Measurements from ENCODE around the gene ZDHHC19. TPM values are rescaled to one million over a fixed set of nuclear protein-coding genes. Genes with fewer than 3 reads are reported as not detected.
"Not testable (repeated sequence)": the region's sequence is repeated elsewhere in the genome, so short reads cannot be mapped to it uniquely, and the experiment has no call there.

The ZDHHC19 gene
- total and polyA plus RNA-seq, 7 donors, result 0.38 to 0.99 TPM; not detected in 5

DNA sequence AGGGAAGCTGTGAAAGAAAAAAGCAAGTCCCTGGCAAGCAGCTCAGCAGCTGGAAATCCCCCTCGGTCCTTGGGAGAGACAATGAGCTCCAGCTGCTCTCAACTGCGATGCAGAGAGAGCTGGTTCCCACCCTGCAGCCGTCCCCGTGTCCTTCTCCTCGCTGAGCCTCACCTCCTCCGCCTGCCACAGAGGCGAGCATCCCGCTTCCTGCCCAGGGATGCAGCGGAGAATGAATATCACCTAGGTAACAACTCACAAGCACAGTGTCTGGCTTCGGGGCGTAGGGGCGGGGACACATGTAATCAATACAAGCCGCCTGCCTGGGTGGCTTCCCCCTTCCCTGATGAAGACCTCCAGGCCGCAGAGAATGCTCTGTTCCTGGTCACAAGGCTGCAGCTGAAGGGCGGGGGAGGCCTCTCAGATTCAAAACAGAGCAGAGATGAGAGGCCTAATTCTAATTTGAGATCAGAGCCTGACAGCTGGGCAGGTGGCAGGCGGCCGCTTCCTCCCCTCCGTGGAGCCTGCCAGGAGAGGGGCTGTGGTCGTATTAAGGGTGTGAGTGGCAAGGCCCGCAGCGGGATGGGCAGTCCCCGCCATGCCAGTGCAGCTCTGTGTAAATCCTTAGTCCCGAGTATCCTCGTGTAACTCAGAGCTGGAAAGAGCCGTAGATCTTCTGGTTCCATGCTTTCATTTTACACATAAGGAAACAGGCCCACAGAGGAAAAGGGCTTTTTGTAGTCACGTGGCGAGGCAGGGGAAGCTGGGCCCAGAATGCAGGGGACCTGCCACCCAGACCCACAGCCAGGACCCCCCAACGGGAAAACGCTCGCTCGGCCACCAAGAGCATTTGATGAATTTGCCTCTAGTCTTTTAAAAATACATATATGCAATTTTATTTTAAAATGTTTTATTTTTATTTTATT lies 24.3 kb downstream of the ZDHHC19 start:
- no peaks in the 10 kb centered on the region for H3K36me3 ChIP-seq
- intact Hi-C loops (cut with DNase I), result no loop called here
- H3K4me1 ChIP-seq, result peaks cover 0 to 6% (median 0%) of the 10 kb centered on the region in 4 donors
- H3K27ac ChIP-seq, result no peak overlapping the region
- no peaks in the 10 kb centered on the region for H3K9me3 ChIP-seq
- H3K4me3 ChIP-seq, result peak overlapping the region in 1 of 4 donors; percentile 18
- DNase-seq, result no peak
- H3K27me3 ChIP-seq, result no peaks in the 10 kb centered on the region
- no peak for TF ChIP-seq POLR2A (IDR thresholded peaks at IDR 0.05)
- TF ChIP-seq EP300 (IDR thresholded peaks at IDR 0.05), result no peak
- no peak for TF ChIP-seq CTCF (IDR thresholded peaks at IDR 0.05)
- no peak for TF ChIP-seq POLR2AphosphoS5 (IDR thresholded peaks at IDR 0.05)
- 38 to 68% methylated on average over 31 of the region's 31 CpGs for WGBS, 2 donors

GRCh38 chr3:196184881-196185280 lies 26.3 kb downstream of the ZDHHC19 start:
- no peak for DNase-seq
- intact Hi-C loops (cut with DNase I), result no loop called here
- no peaks in the 10 kb centered on the region for H3K27me3 ChIP-seq
- no peak overlapping the region for H3K27ac ChIP-seq
- TF ChIP-seq POLR2AphosphoS5 (IDR thresholded peaks at IDR 0.05) (no peak), POLR2A (IDR thresholded peaks at IDR 0.05) (no peak), EP300 (IDR thresholded peaks at IDR 0.05) (no peak), CTCF (IDR thresholded peaks at IDR 0.05) (no peak)
- H3K9me3 ChIP-seq, result no peaks in the 10 kb centered on the region
- H3K4me3 ChIP-seq, result no peak overlapping the region
- no peaks in the 10 kb centered on the region for H3K36me3 ChIP-seq
- H3K4me1 ChIP-seq, result peaks cover 0 to 6% (median 0%) of the 10 kb centered on the region in 4 donors
- WGBS, 2 donors, result 96 to 97% methylated on average over 15 of the region's 15 CpGs

DNA sequence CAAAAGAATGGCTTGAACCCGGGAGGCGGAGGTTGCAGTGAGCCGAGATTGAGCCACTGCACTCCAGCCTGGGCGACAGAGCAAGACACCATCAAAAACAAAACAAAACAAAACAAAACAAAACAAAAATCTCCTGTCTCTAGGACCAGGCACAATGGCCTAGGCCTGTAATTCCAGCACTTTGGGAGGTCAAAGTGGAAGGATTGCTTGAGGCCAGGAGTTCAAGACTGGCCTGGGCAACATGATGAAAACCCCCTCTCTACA lies 27.1 kb downstream of the ZDHHC19 start:
- H3K4me1 ChIP-seq; intact Hi-C loops (cut with DNase I); H3K4me3 ChIP-seq; H3K27ac ChIP-seq; H3K36me3 ChIP-seq; DNase-seq; H3K9me3 ChIP-seq; H3K27me3 ChIP-seq: not testable (repeated sequence)
- WGBS, 2 donors, result 85 to 91% methylated on average over 4 of the region's 4 CpGs

DNA sequence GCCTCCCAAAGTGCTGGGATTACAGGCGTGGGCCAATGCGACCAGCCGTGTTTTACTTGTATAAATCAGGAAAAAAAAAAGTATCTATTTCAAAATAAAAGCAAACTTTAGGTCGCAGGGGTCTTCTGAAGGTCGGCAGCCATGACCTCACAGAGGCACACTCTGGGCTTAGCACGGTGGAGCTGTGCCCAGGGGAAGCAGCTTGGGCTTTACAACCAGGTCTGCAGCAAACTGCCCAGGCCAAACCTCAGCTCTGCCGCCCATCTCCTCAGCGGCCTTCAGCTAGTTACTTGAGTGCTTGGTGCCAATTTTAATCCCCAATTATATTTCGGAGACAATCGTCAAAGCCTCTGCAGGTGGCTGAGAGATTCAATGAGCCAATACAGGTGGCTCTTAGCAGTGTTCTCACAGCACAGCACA lies 30.1 kb downstream of the ZDHHC19 start:
- TF ChIP-seq CTCF (IDR thresholded peaks at IDR 0.05) (no peak), EP300 (IDR thresholded peaks at IDR 0.05) (no peak), POLR2AphosphoS5 (IDR thresholded peaks at IDR 0.05) (no peak), POLR2A (IDR thresholded peaks at IDR 0.05) (no peak)
- Histone ChIP-seq H3K27ac (no peak overlapping the region), H3K4me3 (no peak overlapping the region), H3K9me3 (no peaks in the 10 kb centered on the region), H3K4me1 (no peaks in the 10 kb centered on the region), H3K36me3 (no peaks in the 10 kb centered on the region), H3K27me3 (no peaks in the 10 kb centered on the region)
- 71 to 77% methylated on average over 10 of the region's 10 CpGs for WGBS, 2 donors
- intact Hi-C loops (cut with DNase I), result no loop called here
- DNase-seq, result no peak

- no peak overlapping the region for H3K27ac ChIP-seq
- H3K27me3 ChIP-seq, result no peaks in the 10 kb centered on the region
- intact Hi-C loops (cut with DNase I), result no loop called here
- H3K4me3 ChIP-seq, result no peak overlapping the region
- TF ChIP-seq POLR2A (IDR thresholded peaks at IDR 0.05) (no peak), CTCF (IDR thresholded peaks at IDR 0.05) (no peak), EP300 (IDR thresholded peaks at IDR 0.05) (no peak), POLR2AphosphoS5 (IDR thresholded peaks at IDR 0.05) (no peak)
- no peaks in the 10 kb centered on the region for H3K36me3 ChIP-seq
- WGBS, 2 donors, result 80 to 85% methylated on average over 9 of the region's 9 CpGs
- DNase-seq, result no peak
- H3K9me3 ChIP-seq, result no peaks in the 10 kb centered on the region
- no peaks in the 10 kb centered on the region for H3K4me1 ChIP-seq
These were observed 30.9 kb downstream of the ZDHHC19 start for GRCh38 chr3:196180346-196180745.
